Measurements from ENCODE around the gene SPDYE16. TPM values are rescaled to one million over a fixed set of nuclear protein-coding genes. Genes with fewer than 3 reads are reported as not detected.

Gene SPDYE16
- total RNA-seq, 1 donor from 2014 or later = not detected

Other genes starting within 250 kb of the SPDYE16 start
- 813 TPM for gene HSPB1, start 240.6 kb downstream of the SPDYE16 start, total RNA-seq
- gene YWHAG, start 184.3 kb downstream of the SPDYE16 start, total RNA-seq = 297 TPM
- gene SSC4D, start 133.6 kb downstream of the SPDYE16 start, total RNA-seq = 3.7 TPM
- gene ZP3, start 118.3 kb downstream of the SPDYE16 start, total RNA-seq = 0.87 TPM
- gene DTX2, start 81.6 kb downstream of the SPDYE16 start, total RNA-seq = 35.0 TPM
- 1.9 TPM for gene UPK3B, start 32.7 kb downstream of the SPDYE16 start, total RNA-seq
- gene POMZP3, start 84.0 kb upstream of the SPDYE16 start, total RNA-seq = 9.8 TPM

Data from mesenteric fat pad (tissue), 1 donor.